IPS DF 6.9 (cell line): ENCODE results near the gene TSPYL4.

Experiments
- DNase-seq: peaks from one replicate; pipeline ENCODE4 v3.0.0-alpha.2; 2013; ENCODE audit warnings: low read depth, low spot score
- H3K27ac ChIP-seq: one replicate; pipeline ENCODE4 v1.5.1; 2013; ENCODE audit warnings: low read length, control low read depth
- H3K27me3 ChIP-seq: 2 replicates; pipeline ENCODE4 v1.6.1; 2013; ENCODE audit warnings: mild to moderate bottlenecking, low read length; ENCODE audit not compliant: control insufficient read depth, insufficient read depth
- H3K36me3 ChIP-seq: 2 replicates; pipeline ENCODE4 v1.6.1; 2013; ENCODE audit warnings: low read length; ENCODE audit not compliant: control insufficient read depth, insufficient read depth
- H3K4me1 ChIP-seq: 2 replicates; pipeline ENCODE4 v1.6.1; 2013; ENCODE audit warnings: low read length; ENCODE audit not compliant: control insufficient read depth, insufficient read depth
- H3K4me3 ChIP-seq: 2 replicates; pipeline ENCODE4 v1.5.1; 2013; ENCODE audit warnings: mild to moderate bottlenecking, low read length
- H3K9me3 ChIP-seq: 2 replicates; pipeline ENCODE4 v1.6.1; 2013; ENCODE audit warnings: low read length, inconsistent platforms; ENCODE audit not compliant: control insufficient read depth, insufficient read depth
- WGBS: extraction: QIAGEN DNeasy Blood & Tissue Kit; methylation state at CpG from one replicate; pipeline ENCODE4 v1.1.7; 2013; ENCODE audit warnings: mixed read lengths, missing lambda C conversion rate; ENCODE audit not compliant: insufficient read length, insufficient coverage; 5-methylcytosine and 5-hydroxymethylcytosine counted together

The TSPYL4 gene

DNA sequence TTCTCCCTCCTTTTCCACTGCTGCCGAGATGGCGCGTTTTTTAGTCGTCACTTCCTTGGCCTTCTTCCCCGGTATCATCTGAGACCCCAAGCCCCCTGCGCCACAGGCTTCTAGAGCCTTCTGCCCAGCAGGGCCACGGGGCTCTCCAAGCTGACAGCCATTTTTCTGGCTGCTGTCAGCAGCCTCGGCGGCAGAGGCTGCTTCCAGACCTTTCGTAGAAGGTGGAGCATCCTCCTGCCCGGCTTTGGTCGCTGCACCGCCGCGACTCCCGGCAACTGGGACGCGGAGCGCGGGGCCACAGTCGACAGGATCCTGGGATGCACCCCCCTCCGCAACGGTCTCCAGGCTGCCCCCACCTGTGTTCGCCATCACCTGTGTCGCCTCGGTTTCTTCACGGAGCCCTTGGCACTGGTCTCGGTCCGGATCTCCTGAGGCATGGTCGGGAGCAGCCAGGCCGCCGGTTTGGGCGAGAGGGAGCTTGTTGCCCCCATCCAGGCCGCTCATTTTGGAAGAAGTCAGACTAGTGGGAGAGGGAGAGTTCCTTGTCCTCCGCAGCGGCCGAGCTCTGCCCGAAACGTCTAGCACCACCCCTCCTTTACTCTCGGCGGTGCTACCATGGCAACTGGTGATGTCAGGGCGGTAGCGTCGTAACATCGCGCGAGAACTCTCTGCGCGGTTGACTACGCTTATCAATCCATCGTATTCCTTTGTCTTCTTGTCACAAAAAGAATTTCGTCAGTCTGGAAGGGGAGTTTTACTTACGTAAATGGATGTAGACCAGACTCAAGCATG, at the start of gene TSPYL4:
TSPYL4 (minus strand) TSS at position 571 of the 792 bp plus-strand sequence; CDS start at position 504, 67 bp downstream.
- no peak within 1 kb of the TSS for H3K27ac ChIP-seq
- H3K36me3 ChIP-seq = no peaks in the 10 kb centered on the region
- no peaks in the 10 kb centered on the region for H3K27me3 ChIP-seq
- no CpG with 5 or more reads among the region's 53 CpGs for WGBS
- peak within 1 kb of the TSS; percentile 81 for H3K4me3 ChIP-seq
- peaks cover 3% of the 10 kb centered on the region; the same call in 1 of the 2 replicates for H3K4me1 ChIP-seq
- H3K9me3 ChIP-seq = no peaks in the 10 kb centered on the region
- DNase-seq = peak; percentile 86

GRCh38 chr6:116301104-116301503, 47.2 kb upstream of the TSPYL4 start:
- DNase-seq = no peak
- WGBS = no CpG with 5 or more reads among the region's 3 CpGs
- Histone ChIP-seq H3K27ac (no peak overlapping the region), H3K27me3 (no peaks in the 10 kb centered on the region), H3K4me1 (no peaks in the 10 kb centered on the region), H3K9me3 (no peaks in the 10 kb centered on the region; the same call in 1 of the 2 replicates), H3K4me3 (no peak overlapping the region), H3K36me3 (no peaks in the 10 kb centered on the region)

- Histone ChIP-seq H3K9me3 (no peaks in the 10 kb centered on the region; the same call in 1 of the 2 replicates), H3K27ac (no peak overlapping the region), H3K4me3 (no peak overlapping the region), H3K4me1 (no peaks in the 10 kb centered on the region), H3K27me3 (no peaks in the 10 kb centered on the region), H3K36me3 (no peaks in the 10 kb centered on the region)
- no CpG with 5 or more reads among the region's 1 CpG for WGBS
- no peak for DNase-seq
Observed at GRCh38 chr6:116300566-116300965, 46.7 kb upstream of the TSPYL4 start.

- Histone ChIP-seq H3K27me3 (no peaks in the 10 kb centered on the region), H3K9me3 (no peaks in the 10 kb centered on the region; the same call in 1 of the 2 replicates), H3K4me1 (no peaks in the 10 kb centered on the region), H3K36me3 (no peaks in the 10 kb centered on the region), H3K27ac (no peak overlapping the region), H3K4me3 (no peak overlapping the region)
- no peak for DNase-seq
Observed at GRCh38 chr6:116298973-116299372, 45.1 kb upstream of the TSPYL4 start.

- no peak for DNase-seq
- H3K27ac ChIP-seq = no peak overlapping the region
- H3K9me3 ChIP-seq = no peaks in the 10 kb centered on the region
Observed at GRCh38 chr6:116298273-116298672, 44.4 kb upstream of the TSPYL4 start.

DNA sequence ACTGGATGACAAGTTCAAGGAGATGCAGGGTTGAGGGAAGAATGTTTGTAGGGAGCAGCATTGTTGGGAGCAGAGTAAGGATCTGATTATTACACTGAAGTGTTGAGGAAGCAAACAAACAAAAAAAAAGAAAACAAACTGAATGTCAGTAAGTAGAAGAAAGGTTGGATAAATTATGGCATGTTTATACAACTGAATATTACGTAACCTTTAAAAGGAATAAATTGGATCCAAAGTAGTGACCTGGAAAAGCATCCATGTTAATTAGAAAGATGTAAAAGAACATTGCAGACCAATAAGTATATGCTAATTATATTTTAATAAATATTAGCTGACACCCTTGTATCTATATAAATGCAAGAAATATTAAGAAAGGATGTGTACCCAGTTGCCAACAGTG, 38.7 kb upstream of the TSPYL4 start:
- no CpG with 5 or more reads among the region's 1 CpG for WGBS
- no peaks in the 10 kb centered on the region for H3K27me3 ChIP-seq

More at GRCh38 chr6:116298273-116298672, 44.4 kb upstream of the TSPYL4 start:
- Histone ChIP-seq H3K4me1 (no peaks in the 10 kb centered on the region), H3K36me3 (no peaks in the 10 kb centered on the region), H3K4me3 (no peak overlapping the region), H3K27me3 (no peaks in the 10 kb centered on the region)
- WGBS = no CpG with 5 or more reads among the region's 3 CpGs

GRCh38 chr6:116291701-116292396, 38.0 kb upstream of the TSPYL4 start:
- DNase-seq = no peak
- 100% methylated on average over 1 of the region's 4 CpGs for WGBS
- no peaks in the 10 kb centered on the region for H3K9me3 ChIP-seq
- no peak overlapping the region for H3K27ac ChIP-seq
- H3K4me3 ChIP-seq = no peak overlapping the region
- H3K27me3 ChIP-seq = no peaks in the 10 kb centered on the region
- H3K4me1 ChIP-seq = no peaks in the 10 kb centered on the region
- no peaks in the 10 kb centered on the region for H3K36me3 ChIP-seq

More for the DNA sequence above, 38.7 kb upstream of the TSPYL4 start:
- H3K9me3 ChIP-seq = no peaks in the 10 kb centered on the region
- no peak overlapping the region for H3K27ac ChIP-seq
- no peak overlapping the region for H3K4me3 ChIP-seq
- DNase-seq = no peak
- H3K4me1 ChIP-seq = no peaks in the 10 kb centered on the region
- no peaks in the 10 kb centered on the region for H3K36me3 ChIP-seq

- H3K9me3 ChIP-seq = no peaks in the 10 kb centered on the region
- no peaks in the 10 kb centered on the region for H3K27me3 ChIP-seq
- DNase-seq = no peak
- H3K4me1 ChIP-seq = no peaks in the 10 kb centered on the region
- no peak overlapping the region for H3K27ac ChIP-seq
- H3K4me3 ChIP-seq = no peak overlapping the region
- no CpG with 5 or more reads among the region's 2 CpGs for WGBS
- H3K36me3 ChIP-seq = no peaks in the 10 kb centered on the region
Observed at GRCh38 chr6:116290799-116291198, 36.9 kb upstream of the TSPYL4 start.

DNA sequence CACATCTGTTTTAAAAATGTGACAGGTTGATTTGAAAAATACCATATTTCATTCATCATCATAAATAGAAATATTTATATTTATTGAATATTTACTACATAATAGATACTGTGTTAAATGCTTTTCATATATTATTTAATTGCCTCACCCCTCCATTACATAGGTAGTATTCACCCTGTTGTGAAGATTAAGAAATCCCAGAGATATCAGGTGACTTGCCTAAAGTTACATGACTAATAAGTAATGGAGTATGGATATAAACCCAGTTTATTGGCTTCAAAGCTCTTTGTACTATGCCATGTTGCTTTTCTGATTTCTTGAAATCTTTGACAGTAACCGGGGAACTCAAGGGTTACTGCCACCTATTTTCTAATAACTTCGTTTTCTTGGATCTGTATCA, 36.0 kb upstream of the TSPYL4 start:
- DNase-seq = no peak
- Histone ChIP-seq H3K4me1 (no peaks in the 10 kb centered on the region), H3K27me3 (no peaks in the 10 kb centered on the region), H3K4me3 (no peak overlapping the region), H3K27ac (no peak overlapping the region), H3K36me3 (no peaks in the 10 kb centered on the region), H3K9me3 (no peaks in the 10 kb centered on the region)
- WGBS = no CpG with 5 or more reads among the region's 2 CpGs

GRCh38 chr6:116287689-116288282, 33.9 kb upstream of the TSPYL4 start:
- WGBS = no CpG with 5 or more reads among the region's 2 CpGs
- Histone ChIP-seq H3K4me1 (peaks cover 1% of the 10 kb centered on the region; the same call in 1 of the 2 replicates), H3K4me3 (no peak overlapping the region), H3K27me3 (no peaks in the 10 kb centered on the region), H3K36me3 (no peaks in the 10 kb centered on the region), H3K27ac (no peak overlapping the region), H3K9me3 (no peaks in the 10 kb centered on the region)
- DNase-seq = no peak
